ENCODE measurements around the gene SREBF1. TPM values are rescaled to one million over a fixed set of nuclear protein-coding genes. Genes with fewer than 3 reads are reported as not detected.

The SREBF1 gene
- total RNA-seq = 10 to 100 TPM; 28.7 to 41.6 (median 36.2) TPM
- polyA plus RNA-seq = 45.7 TPM
- long read RNA-seq, donor 1, full-length matches to known transcripts = 5 of 57 reads
- long read RNA-seq, donor 1, partial matches to known transcripts = 43 of 57 reads
- long read RNA-seq, donor 1, other reads (novel, unspliced or antisense) = 9 of 57 reads
- long read RNA-seq, donor 2, full-length matches to known transcripts = 12 of 41 reads
- long read RNA-seq, donor 2, partial matches to known transcripts = 21 of 41 reads
- long read RNA-seq, donor 2, other reads (novel, unspliced or antisense) = 8 of 41 reads
- long read RNA-seq, donor 3, full-length matches to known transcripts = 10 of 36 reads
- long read RNA-seq, donor 3, partial matches to known transcripts = 20 of 36 reads
- long read RNA-seq, donor 3, other reads (novel, unspliced or antisense) = 6 of 36 reads
- long read RNA-seq, donor 4, full-length matches to known transcripts = 7 of 42 reads
- long read RNA-seq, donor 4, partial matches to known transcripts = 32 of 42 reads
- long read RNA-seq, donor 4, other reads (novel, unspliced or antisense) = 3 of 42 reads

DNA sequence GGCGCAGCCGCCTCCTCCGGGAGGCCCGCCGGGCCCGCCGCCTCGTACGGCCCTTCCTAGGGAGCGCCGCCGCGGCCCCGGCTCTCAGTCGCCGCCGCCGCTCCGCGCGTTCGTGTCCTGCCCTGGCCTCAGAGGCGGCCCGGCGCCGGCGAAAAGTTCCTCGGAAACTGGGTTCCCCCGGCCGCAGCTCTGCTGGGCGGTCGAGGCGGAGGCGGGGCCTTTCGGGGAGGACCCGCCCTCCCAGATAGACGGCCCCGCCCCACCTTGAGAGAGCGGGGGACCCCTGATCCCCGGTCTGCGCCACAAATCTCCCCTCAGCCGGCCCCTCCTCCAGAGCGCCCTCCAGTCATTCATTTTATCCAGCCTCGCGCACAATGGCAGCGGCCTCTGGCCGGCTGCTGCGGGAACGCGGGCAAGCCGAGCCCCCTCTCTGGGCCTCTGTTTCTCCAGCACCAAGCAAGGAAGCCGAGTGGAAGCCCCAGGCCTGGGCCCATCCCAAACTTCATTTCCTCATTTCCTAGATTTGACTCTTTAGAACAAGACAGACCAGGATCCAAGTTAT, at the start of gene SREBF1:
TSS of gene SREBF1 (minus strand) at position 169 of the 562 bp plus-strand sequence. CDS start 169 bp downstream, outside the sequence.
- DNase-seq = peak; percentile 71 to 87 (median 86)
- no peaks in the 10 kb centered on the region for H3K9me3 ChIP-seq (ENCODE audit: control insufficient read depth, low read length)
- peak within 1 kb of the TSS; percentile 61 for H3K4me3 ChIP-seq (ENCODE audit: low read length)
- H3K27ac ChIP-seq (ENCODE audit: low read length) = peak within 1 kb of the TSS; percentile 98
- intact Hi-C loops (cut with DNase I) = no loop called here
- WGBS = 2% methylated on average over 52 of the region's 52 CpGs
- no peaks in the 10 kb centered on the region for H3K27me3 ChIP-seq (ENCODE audit: control insufficient read depth, insufficient read depth)
- H3K4me1 ChIP-seq (ENCODE audit: control insufficient read depth, insufficient read depth, low read length) = peaks cover 16% of the 10 kb centered on the region
- ATAC-seq = peak; percentile 31 to 39

DNA sequence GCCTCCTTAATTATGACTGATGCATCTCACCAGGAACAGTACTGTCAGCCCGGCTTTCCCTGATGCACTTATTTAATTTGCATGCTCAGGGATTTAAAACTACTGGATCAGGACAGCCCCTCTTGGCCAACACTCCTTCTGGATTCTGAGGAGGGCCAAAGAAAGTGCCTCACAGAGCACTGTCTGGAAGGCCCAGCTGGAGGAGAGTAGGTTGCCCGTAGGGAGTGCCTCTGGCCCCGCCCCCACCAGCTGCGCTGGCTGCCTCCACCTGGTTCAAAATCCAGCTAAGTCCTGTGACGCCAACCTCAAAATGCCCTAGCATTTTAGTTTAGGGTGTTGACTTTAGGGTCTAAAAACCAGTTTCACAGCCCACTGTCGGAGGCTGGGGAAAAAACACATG, 49.4 kb upstream of the SREBF1 start:
- no peaks in the 10 kb centered on the region for H3K27me3 ChIP-seq (ENCODE audit: control insufficient read depth, insufficient read depth)
- 69% methylated on average over 6 of the region's 6 CpGs for WGBS
- intact Hi-C loops (cut with DNase I) = no loop called here
- no peaks in the 10 kb centered on the region for H3K9me3 ChIP-seq (ENCODE audit: control insufficient read depth, low read length)
- ATAC-seq (peak; percentile 42 to 56), DNase-seq (peak; percentile 59 to 81 (median 79))
- H3K4me1 ChIP-seq (ENCODE audit: control insufficient read depth, insufficient read depth, low read length) = peaks cover 4% of the 10 kb centered on the region
- H3K27ac ChIP-seq (ENCODE audit: low read length) = no peak overlapping the region
- H3K4me3 ChIP-seq (ENCODE audit: low read length) = no peak overlapping the region

DNA sequence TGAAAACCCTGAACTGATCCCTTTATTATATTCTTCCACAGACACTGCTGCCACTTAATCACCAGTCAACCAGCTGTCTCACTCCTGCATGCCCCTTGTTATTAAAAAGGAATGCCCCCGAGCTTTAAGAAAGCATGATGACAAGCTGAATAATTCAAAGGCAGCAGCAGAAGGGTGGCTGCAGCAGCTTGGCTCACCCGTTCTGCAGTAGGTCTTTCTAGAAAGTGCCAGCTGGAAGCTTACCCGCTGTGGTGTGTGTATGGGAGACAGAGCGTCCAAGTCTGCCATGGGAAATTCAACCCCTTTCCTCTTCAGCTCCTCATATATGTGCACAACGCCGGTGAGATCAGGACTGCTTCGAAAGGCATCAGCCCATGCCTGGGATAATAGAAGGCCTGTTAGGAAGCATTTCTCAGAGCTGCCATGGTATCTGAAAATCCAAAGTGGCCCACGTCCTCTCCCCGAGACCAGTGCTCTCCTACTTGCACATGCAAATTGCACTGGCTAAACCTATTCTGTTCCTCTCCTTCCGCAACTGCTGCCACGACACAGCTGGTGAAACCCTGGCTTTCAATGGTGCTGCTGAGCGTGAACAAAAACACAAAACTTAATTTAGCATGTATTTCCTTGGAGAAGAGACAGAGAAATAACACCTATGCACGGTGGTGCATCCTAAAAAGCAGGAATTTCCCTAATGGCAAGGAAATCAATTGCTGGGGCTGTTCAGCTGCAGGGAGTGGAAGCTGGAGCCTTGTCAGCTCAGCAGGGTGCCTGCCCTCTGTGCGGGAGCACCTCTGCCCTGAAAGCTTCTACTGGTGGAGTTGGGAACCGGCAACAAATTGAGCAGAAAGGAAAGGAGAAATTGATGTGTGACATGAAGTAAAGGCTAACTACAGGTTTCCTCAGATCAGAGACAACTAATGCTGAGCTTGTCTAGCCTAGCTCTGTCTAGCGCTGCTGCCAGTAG, 47.9 kb upstream of the SREBF1 start:
- Histone ChIP-seq H3K9me3 (ENCODE audit: control insufficient read depth, low read length) (no peaks in the 10 kb centered on the region), H3K27ac (ENCODE audit: low read length) (no peak overlapping the region), H3K27me3 (ENCODE audit: control insufficient read depth, insufficient read depth) (no peaks in the 10 kb centered on the region), H3K4me3 (ENCODE audit: low read length) (no peak overlapping the region), H3K4me1 (ENCODE audit: control insufficient read depth, insufficient read depth, low read length) (peaks cover 3% of the 10 kb centered on the region)
- intact Hi-C loops (cut with DNase I) = no loop called here
- WGBS = 91% methylated on average over 16 of the region's 16 CpGs
- no peak for ATAC-seq
- DNase-seq = peak in 1 of 3 donors; percentile 15

DNA sequence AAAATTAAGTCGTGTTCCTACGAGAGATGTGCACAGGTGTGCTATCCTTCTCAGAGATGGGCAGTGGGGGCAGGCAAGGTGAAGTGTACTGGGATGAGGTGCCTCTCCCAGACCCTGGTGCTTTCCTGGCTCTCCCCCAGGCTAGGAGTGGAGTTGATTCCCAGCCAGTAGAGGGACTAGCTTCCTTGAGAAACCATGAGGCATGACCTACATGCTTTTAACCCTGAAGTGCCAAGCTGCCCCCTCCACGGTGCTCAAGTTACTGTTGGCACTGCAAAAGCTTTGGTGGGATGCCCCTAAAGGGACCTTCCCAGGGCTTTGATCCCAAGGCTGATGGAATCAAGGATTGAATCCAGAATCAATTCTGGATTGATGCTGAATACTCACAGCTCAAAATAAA, 47.0 kb upstream of the SREBF1 start:
- Histone ChIP-seq H3K4me1 (ENCODE audit: control insufficient read depth, insufficient read depth, low read length) (peaks cover 4% of the 10 kb centered on the region), H3K27ac (ENCODE audit: low read length) (no peak overlapping the region), H3K4me3 (ENCODE audit: low read length) (no peak overlapping the region), H3K9me3 (ENCODE audit: control insufficient read depth, low read length) (no peaks in the 10 kb centered on the region), H3K27me3 (ENCODE audit: control insufficient read depth, insufficient read depth) (no peaks in the 10 kb centered on the region)
- 93% methylated on average over 3 of the region's 3 CpGs for WGBS
- ATAC-seq = no peak
- intact Hi-C loops (cut with DNase I) = no loop called here
- peak in 2 of 3 donors; percentile 8 to 15 for DNase-seq

DNA sequence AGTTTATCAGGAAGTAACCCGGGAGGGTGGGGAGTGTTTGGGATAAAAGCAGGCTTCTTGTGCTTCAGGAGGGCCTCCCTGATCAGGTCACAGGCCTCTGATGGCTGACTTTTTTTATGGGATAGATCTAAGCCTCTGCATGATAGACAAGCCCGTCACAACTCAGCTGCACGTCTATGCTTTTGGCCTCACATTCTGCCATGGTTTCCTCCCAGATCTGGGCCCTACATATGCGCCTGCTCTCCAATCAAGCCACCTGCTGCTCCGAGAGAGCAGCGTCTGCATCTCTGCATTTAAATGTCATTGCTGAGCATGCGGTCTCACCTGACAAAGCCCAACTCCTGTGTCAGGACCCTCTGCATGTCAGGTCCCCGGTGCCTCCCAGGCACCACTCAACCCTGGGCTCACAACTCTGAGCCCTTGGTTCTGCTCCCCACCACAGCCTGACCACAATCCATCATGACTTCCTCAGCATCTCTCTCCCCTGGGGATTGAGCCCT, 45.3 kb upstream of the SREBF1 start:
- no peaks in the 10 kb centered on the region for H3K9me3 ChIP-seq (ENCODE audit: control insufficient read depth, low read length)
- peaks cover 18% of the 10 kb centered on the region for H3K4me1 ChIP-seq (ENCODE audit: control insufficient read depth, insufficient read depth, low read length)
- ATAC-seq (no peak), DNase-seq (peak in 1 of 3 donors; percentile 6)
- H3K4me3 ChIP-seq (ENCODE audit: low read length) = no peak overlapping the region
- intact Hi-C loops (cut with DNase I) = no loop called here
- no peak overlapping the region for H3K27ac ChIP-seq (ENCODE audit: low read length)
- WGBS = 86% methylated on average over 8 of the region's 8 CpGs
- H3K27me3 ChIP-seq (ENCODE audit: control insufficient read depth, insufficient read depth) = no peaks in the 10 kb centered on the region

DNA sequence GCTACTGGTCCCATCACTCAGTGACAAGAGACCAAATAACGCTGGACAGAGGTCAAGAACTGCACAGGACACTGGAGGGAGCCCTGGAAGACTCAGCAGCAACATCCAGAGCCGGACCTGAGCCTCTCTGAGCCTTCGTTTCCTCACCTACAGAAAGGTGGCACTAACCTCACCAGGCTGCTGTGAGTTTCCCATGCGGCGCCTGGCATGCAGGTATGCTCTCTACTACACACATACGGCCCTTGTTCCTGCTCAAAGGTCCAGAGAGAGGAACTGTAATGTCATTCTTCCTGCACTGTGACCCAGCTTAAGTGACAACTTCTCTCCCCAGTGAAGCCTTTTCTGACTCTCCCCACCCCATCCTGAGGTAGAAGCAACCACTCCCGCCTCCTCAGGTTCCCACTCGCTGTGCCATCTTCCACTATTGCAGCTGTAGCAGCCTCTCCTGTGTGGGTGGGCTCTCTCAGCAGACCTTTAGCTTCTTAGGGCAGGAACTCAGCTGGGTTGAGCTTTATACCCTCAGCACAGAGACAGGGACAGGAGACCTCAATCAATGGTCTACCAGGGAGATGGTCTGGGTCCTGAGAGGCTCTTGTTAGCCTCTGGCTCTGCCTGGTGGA, 43.9 kb upstream of the SREBF1 start:
- peak in 2 of 3 donors; percentile 9 to 11 for DNase-seq
- intact Hi-C loops (cut with DNase I) = no loop called here
- Histone ChIP-seq H3K4me3 (ENCODE audit: low read length) (no peak overlapping the region), H3K4me1 (ENCODE audit: control insufficient read depth, insufficient read depth, low read length) (peaks cover 25% of the 10 kb centered on the region), H3K27ac (ENCODE audit: low read length) (no peak overlapping the region), H3K27me3 (ENCODE audit: control insufficient read depth, insufficient read depth) (no peaks in the 10 kb centered on the region), H3K9me3 (ENCODE audit: control insufficient read depth, low read length) (no peaks in the 10 kb centered on the region)
- 96% methylated on average over 8 of the region's 8 CpGs for WGBS
- ATAC-seq = no peak

DNA sequence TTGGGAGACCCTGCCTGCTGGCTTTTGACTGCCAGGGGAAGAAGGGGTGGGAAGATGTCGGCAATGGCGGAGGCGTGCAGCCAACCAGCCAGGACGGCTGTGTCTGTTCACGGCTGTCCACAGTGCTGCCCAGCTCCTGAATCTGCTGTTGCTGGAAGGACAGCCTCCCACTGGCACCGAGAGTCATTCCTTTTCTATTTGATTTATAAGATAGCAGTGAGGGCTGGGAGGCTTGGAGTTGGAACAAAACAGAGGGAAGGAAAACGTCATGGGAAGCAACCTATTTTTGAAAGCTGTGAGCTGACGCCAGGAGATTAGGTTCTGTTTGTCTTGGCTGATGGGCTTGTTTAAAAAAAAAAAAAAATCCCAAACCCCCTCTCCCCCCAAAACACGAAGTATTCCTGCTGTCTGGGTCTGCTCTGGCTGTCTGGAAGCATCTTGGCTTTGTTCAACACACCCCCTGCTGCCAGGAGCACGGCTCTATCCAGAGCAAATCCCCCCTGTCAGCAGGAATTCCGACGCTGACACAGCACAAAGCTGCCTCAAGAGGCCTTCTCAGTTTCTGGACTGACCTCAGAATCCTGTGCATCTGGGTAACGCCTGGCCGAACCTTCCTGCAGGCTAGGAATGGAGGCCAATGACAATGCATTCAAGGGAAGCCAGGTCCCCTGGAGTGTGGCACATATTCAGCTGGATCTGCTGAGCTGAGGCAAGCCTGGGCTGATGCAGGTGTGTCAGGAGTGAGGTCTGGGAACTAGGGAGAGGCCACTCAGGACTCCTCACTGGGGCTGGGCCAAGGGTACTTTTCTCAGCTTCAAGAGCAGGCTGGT, 41.0 kb upstream of the SREBF1 start:
- DNase-seq (peak; percentile 88 to 95 (median 94)), ATAC-seq (peak; percentile 91 to 95)
- peak overlapping the region; percentile 90 for H3K27ac ChIP-seq (ENCODE audit: low read length)
- WGBS = 10% methylated on average over 14 of the region's 14 CpGs
- no peak overlapping the region for H3K4me3 ChIP-seq (ENCODE audit: low read length)
- no peaks in the 10 kb centered on the region for H3K9me3 ChIP-seq (ENCODE audit: control insufficient read depth, low read length)
- intact Hi-C loops (cut with DNase I) = loop anchor here in 1 of 4 donors (10.0 kb wide), 1 partner anchor 193 kb away; the partner anchor contains the start of gene RAI1
- peaks cover 27% of the 10 kb centered on the region for H3K4me1 ChIP-seq (ENCODE audit: control insufficient read depth, insufficient read depth, low read length)
- no peaks in the 10 kb centered on the region for H3K27me3 ChIP-seq (ENCODE audit: control insufficient read depth, insufficient read depth)

DNA sequence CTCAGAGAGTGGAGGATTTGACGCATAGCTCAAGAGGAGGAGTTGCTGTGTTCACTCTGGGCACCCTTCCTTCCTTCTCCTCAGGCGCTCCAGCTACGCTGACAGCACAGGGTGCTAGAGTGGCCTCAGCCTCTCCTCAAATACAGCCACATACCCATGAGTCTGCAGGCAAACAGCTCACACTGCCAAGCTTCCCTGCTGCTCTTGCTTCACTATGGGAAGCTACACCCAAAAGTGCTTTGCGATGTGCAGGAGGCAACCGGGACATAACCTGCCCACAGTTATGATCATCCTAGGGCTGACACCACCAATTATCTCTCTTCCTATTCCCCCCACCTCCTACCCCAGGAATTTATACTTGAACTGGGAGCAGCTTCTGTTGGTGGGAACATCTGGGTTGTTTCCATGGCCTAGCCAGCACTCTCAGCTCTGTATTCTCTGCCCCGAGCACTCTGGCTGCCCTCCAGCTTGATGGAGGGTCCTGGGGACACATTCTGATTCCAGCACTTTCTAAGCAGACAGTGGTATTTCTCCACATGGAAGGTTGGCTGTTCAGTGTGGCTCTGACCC, 40.3 kb upstream of the SREBF1 start:
- Histone ChIP-seq H3K4me1 (ENCODE audit: control insufficient read depth, insufficient read depth, low read length) (peaks cover 27% of the 10 kb centered on the region), H3K9me3 (ENCODE audit: control insufficient read depth, low read length) (no peaks in the 10 kb centered on the region), H3K4me3 (ENCODE audit: low read length) (no peak overlapping the region), H3K27me3 (ENCODE audit: control insufficient read depth, insufficient read depth) (no peaks in the 10 kb centered on the region), H3K27ac (ENCODE audit: low read length) (peak overlapping the region; percentile 90)
- peak; percentile 76 to 83 for ATAC-seq
- peak; percentile 73 to 88 (median 86) for DNase-seq
- WGBS = 23% methylated on average over 6 of the region's 6 CpGs
- intact Hi-C loops (cut with DNase I) = loop anchor here in 1 of 4 donors (10.0 kb wide), 1 partner anchor 192 kb away; the partner anchor contains the start of gene RAI1

DNA sequence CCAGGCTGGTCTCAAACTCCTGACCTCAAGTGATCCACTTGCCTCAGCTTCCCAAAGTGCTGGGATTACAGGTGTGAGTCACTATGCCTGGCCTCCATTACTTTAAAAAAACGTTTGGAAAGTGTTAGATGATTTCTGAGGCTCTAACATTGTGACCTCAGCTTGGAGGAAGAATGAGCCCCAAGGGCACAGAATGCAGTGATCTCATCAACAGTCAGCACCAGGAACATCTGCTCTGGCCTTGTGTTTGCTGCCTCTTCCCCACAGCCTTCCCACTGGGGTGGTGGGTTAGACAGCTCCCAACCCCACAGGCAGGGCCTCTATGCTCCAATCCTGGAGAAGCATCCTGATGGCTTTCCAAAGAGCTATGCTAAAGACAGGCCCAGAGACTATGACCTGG, 37.7 kb upstream of the SREBF1 start:
- no peaks in the 10 kb centered on the region for H3K27me3 ChIP-seq (ENCODE audit: control insufficient read depth, insufficient read depth)
- H3K4me1 ChIP-seq (ENCODE audit: control insufficient read depth, insufficient read depth, low read length) = peaks cover 30% of the 10 kb centered on the region
- 20% methylated on average over 1 of the region's 1 CpG for WGBS
- intact Hi-C loops (cut with DNase I) = loop anchor here in 1 of 4 donors (10.0 kb wide), 1 partner anchor 190 kb away; the partner anchor contains the start of gene RAI1
- H3K4me3 ChIP-seq (ENCODE audit: low read length) = no peak overlapping the region
- DNase-seq (peak in 1 of 3 donors; percentile 14), ATAC-seq (no peak)
- no peaks in the 10 kb centered on the region for H3K9me3 ChIP-seq (ENCODE audit: control insufficient read depth, low read length)
- H3K27ac ChIP-seq (ENCODE audit: low read length) = no peak overlapping the region
